MG63 (cell line): Measurements from ENCODE around the gene KRTAP1-3. TPM values are rescaled to one million over a fixed set of nuclear protein-coding genes. Genes with fewer than 3 reads are reported as not detected.

Experiments
- DNase-seq: peaks from one replicate; pipeline ENCODE4 v3.0.0-alpha.2; 2020
- H3K27me3 ChIP-seq: fragments of 250-450 bp; sonication (Bioruptor Pico); 2 replicates; pipeline ENCODE4 v1.5.1; 2020; ENCODE audit warnings: mild to moderate bottlenecking, moderate library complexity
- H3K36me3 ChIP-seq: fragments of 250-450 bp; sonication (Bioruptor Pico); 2 replicates; pipeline ENCODE4 v1.5.1; 2020; ENCODE audit warnings: mild to moderate bottlenecking, moderate library complexity
- H3K4me3 ChIP-seq: fragments of 250-450 bp; sonication (Bioruptor Pico); 2 replicates; pipeline ENCODE4 v1.5.1; 2020; ENCODE audit warnings: mild to moderate bottlenecking, moderate library complexity
- H3K9me3 ChIP-seq: fragments of 250-450 bp; sonication (Bioruptor Pico); 2 replicates; pipeline ENCODE4 v1.5.1; 2020; ENCODE audit warnings: mild to moderate bottlenecking, moderate library complexity
- total RNA-seq: library from RNA; depleted of rRNA; stranded (reverse); fragments of >200 nt; shearing (Covaris generic); gene quantifications from 2 replicates; pipeline ENCODE4 v1.2.3, GENCODE V29; 2014; ENCODE audit warnings: low replicate concordance

KRTAP1-3 gene
- total RNA-seq, 1 experiment from 2014 or later, result not detected

DNA sequence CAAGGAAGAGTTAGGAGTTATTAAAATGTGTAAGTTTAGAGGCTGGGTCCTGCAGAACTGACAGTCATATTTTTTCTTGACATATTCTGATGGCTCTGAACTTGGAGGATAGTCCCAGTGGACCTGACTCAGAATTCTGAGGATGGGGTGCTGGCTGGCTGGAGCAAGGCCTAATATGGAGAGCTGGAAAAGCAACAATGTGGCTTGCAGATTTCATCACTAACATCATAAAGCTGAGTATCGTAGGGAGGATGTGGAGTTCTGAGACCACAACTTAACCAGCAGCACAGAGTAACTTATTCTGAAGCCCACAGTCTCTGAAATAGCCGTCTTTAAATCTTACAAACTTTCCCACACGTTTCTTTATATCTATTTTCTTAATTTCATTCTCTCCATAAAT, 10.0 kb downstream of the KRTAP1-3 start:
- Histone ChIP-seq H3K27me3 (no peaks in the 10 kb centered on the region), H3K9me3 (peaks cover 3% of the 10 kb centered on the region; the same call in 1 of the 2 replicates), H3K4me3 (no peak overlapping the region), H3K36me3 (no peaks in the 10 kb centered on the region)
- DNase-seq, result no peak

DNA sequence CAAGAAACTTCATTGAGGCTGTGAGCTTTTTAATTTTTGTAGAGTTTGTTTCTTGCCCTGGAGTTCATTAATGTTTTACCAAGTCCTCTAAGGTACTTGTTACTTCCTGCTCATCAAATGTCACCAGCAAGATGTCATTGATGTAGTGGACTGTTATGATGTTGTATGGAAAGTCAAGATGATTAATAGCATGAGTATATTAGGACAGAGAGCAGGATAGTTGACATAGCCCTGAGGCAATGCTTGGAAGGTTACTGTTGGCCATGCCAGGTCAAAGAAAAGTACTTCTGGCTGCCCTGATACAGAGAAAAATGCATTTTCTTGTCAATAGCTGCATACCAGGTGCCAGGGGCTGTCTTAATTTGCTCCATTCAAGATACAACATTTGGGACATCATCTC, 14.3 kb downstream of the KRTAP1-3 start:
- Histone ChIP-seq H3K9me3 (peaks cover 3% of the 10 kb centered on the region; the same call in 1 of the 2 replicates), H3K36me3 (no peaks in the 10 kb centered on the region), H3K4me3 (no peak overlapping the region), H3K27me3 (no peaks in the 10 kb centered on the region)
- no peak for DNase-seq

DNA sequence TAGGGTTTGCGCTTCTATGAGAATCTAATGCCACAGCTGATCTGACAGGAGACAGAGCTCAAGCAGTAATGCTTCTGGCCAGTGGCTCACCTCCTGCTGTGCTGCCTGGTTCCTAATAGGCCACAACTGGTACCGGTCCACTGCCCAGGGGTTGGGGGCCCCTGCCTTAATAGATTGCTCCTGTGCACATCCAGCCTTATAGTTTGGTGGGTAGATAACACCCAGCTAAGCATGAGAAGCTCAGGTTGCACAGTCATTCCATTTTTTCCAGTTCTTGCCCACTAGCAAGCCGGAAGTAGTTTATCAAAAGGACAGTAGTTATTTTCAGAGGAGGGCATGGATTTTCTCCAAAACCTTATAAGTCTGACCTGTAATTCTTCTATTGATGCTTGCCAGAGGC, 15.3 kb downstream of the KRTAP1-3 start:
- no peak for DNase-seq
- H3K36me3 ChIP-seq, result no peaks in the 10 kb centered on the region
- no peaks in the 10 kb centered on the region for H3K27me3 ChIP-seq
- H3K4me3 ChIP-seq, result no peak overlapping the region
- peaks cover 3% of the 10 kb centered on the region for H3K9me3 ChIP-seq

DNA sequence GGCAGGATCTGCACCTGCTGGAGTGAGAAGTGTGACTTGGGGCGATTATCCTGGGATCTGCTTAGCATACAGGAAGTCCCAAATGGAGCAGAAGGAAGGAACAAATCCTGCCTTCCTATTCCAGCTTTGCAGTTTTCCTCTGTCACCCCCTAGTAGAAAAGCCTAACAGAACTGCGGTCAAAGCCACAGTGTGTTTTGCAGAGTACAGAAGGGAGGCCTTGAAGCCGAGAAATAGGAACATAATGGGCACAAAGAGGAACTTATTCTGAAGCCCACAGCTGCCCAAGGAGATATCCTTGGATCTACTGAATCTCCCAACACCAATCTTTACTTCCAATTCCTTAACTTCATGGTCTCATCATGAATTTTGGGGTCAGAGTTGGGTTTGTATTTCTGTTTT, 16.1 kb downstream of the KRTAP1-3 start:
- no peak overlapping the region for H3K4me3 ChIP-seq
- no peak for DNase-seq

DNA sequence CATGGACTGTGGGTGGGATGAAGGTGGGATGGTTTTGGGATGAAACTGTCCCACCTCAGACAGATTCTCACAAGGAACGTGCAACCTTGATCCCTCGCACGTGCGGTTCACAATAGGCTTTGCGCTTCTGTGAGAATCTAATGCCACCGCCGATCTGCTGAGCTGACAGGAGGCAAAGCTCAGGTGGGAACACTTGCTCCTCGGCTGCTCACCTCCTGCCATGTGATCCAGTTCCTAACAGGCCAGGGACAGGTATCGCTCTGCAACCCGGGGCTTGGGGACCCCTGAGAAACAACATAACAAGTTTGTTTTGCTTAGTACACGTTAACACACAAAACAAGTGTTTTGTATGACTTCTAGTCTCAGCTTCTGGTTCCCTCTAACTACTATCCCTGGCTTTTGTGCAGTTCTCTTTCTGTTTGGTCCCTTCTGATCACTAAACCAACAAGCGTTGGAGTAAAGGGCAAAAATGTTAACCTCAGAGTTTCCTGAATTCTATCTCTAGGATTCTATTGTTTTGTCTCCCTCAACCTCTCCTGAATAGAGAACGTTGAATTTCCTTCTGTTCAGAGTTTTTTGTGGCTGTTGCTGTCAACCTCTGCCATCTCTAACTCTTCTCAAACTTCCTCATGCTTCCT, 18.0 kb downstream of the KRTAP1-3 start:
- H3K4me3 ChIP-seq, result no peak overlapping the region

More for the DNA sequence above, 16.1 kb downstream of the KRTAP1-3 start:
- peaks cover 3% of the 10 kb centered on the region for H3K9me3 ChIP-seq
- H3K36me3 ChIP-seq, result no peaks in the 10 kb centered on the region
- H3K27me3 ChIP-seq, result no peaks in the 10 kb centered on the region

DNA sequence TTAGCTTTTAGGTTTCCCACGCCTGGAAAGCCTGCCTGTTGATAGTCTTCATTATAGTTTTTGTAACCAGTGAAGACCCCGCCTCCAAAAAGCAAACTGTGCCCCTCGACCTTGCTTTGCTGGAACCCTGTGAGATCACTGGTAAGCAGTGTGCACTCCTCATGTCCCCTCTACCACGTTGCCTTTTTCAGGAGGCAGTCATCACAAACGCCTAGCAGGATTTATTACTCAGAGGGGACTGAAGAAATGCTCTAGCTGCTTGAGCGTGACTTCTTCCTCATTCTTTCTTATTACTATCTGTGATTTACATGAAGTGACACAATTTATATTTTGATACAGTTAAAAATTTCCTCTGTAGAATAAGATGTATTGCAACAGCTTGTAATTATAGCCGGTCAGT, 19.2 kb downstream of the KRTAP1-3 start:
- Histone ChIP-seq H3K9me3 (no peaks in the 10 kb centered on the region; the same call in 1 of the 2 replicates), H3K4me3 (no peak overlapping the region), H3K27me3 (no peaks in the 10 kb centered on the region), H3K36me3 (no peaks in the 10 kb centered on the region)
- DNase-seq, result no peak

More for the DNA sequence above, 18.0 kb downstream of the KRTAP1-3 start:
- DNase-seq, result no peak
- Histone ChIP-seq H3K36me3 (no peaks in the 10 kb centered on the region), H3K27me3 (no peaks in the 10 kb centered on the region), H3K9me3 (no peaks in the 10 kb centered on the region; the same call in 1 of the 2 replicates)

DNA sequence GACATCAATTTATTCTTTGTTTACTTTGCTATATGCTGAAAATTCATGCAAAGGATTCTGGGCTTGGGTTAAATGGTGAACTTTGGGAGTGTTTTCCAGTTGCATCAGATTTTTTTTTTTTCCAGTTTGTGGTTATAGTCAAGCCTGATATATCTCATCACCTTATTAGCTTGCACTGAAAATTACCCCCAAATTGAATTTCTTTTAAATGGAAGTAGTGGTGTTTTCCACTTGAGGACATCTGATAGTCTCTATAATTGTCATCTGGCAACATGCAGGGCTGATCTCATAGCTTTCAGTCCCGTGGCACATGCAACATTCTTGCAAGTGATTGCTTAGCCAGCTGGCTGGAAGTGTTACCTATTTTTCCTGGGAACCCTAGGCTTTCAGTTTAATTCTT, 21.1 kb downstream of the KRTAP1-3 start:
- peak; percentile 47 for DNase-seq
- Histone ChIP-seq H3K9me3 (no peaks in the 10 kb centered on the region; the same call in 1 of the 2 replicates), H3K27me3 (no peaks in the 10 kb centered on the region), H3K36me3 (no peaks in the 10 kb centered on the region), H3K4me3 (no peak overlapping the region)

GRCh38 chr17:41013181-41013580, 21.5 kb downstream of the KRTAP1-3 start:
- DNase-seq, result no peak
- Histone ChIP-seq H3K9me3 (no peaks in the 10 kb centered on the region; the same call in 1 of the 2 replicates), H3K4me3 (no peak overlapping the region), H3K36me3 (no peaks in the 10 kb centered on the region), H3K27me3 (no peaks in the 10 kb centered on the region)

DNA sequence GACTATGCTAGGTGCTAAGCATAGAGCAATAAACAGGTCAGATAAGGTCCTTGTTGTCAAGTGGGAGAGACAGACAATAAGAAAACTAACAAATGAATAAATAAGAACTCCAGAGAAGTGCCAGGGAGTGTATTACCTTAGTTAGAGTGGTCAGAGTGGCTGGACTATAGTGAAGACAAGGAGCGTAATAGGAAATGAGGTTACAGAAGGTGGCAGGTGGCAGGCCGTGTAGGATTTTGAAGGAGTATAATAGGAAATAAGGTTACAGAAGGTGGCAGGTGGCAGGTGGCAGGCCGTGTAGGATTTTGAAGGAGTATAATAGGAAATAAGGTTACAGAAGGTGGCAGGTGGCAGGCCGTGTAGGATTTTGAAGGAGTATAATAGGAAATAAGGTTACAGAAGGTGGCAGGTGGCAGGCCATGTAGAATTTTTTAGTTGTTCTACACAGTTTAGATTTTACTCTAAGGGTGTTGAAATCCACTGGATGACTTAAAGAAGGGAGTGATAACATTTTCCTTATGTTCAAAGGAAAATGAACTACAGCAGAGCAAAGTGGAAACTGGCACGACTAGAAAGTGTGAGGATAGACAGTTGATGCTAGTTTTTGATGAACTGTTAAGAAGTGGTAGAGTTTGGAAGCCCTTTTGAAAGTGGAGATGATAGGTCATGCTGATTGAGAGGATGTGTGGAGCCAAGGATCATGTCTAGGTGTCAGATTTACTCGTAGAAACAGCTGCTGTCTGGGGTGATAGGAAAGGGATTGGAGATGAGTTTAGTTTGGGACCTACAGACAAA, 22.2 kb downstream of the KRTAP1-3 start:
- no peak overlapping the region for H3K4me3 ChIP-seq
- no peaks in the 10 kb centered on the region for H3K27me3 ChIP-seq
- no peak for DNase-seq
- no peaks in the 10 kb centered on the region for H3K36me3 ChIP-seq
- H3K9me3 ChIP-seq, result no peaks in the 10 kb centered on the region; the same call in 1 of the 2 replicates

DNA sequence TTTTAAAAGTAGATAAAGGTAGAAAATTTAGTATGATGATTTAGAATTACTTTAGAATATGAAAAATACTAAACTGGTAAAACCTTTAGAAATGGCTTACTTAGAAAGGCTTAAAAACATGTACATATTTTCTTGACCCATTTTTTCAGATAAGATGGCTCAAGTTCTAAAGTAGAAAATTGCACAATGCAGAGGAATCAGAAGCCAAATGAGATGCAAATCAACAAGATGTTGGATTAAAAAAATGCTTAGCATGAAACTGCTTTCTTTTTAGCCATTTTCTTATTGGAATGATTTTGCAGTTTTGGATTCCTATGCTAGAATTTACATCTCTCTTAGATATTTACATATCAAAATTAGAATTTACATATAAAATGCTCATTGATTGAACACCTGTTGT, 24.2 kb downstream of the KRTAP1-3 start:
- Histone ChIP-seq H3K9me3 (no peaks in the 10 kb centered on the region; the same call in 1 of the 2 replicates), H3K36me3 (no peaks in the 10 kb centered on the region), H3K4me3 (no peak overlapping the region), H3K27me3 (no peaks in the 10 kb centered on the region)
- no peak for DNase-seq

DNA sequence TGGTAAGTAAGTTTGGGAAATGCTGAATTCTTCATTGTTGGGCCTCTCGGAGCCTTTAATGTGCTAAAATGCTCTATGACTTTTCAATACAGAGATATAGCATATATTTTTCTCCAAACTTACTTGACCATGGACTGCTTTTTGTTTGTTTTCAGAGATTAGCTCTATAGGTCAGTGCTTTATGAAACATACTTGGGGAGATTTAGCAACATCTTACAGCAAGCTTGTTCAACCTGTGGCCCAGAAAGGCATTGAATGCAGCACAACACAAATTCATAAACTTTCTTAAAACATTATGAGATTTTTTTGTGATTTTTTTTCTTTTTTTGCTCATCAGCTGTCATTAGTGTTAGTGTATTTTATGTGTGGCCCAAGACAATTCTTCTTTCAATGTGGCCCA, 24.7 kb downstream of the KRTAP1-3 start:
- Histone ChIP-seq H3K27me3 (no peaks in the 10 kb centered on the region), H3K36me3 (no peaks in the 10 kb centered on the region)
- DNase-seq, result no peak

GRCh38 chr17:41009301-41009760, 25.3 kb downstream of the KRTAP1-3 start:
- Histone ChIP-seq H3K36me3 (no peaks in the 10 kb centered on the region), H3K9me3 (no peaks in the 10 kb centered on the region), H3K27me3 (no peaks in the 10 kb centered on the region), H3K4me3 (no peak overlapping the region)
- DNase-seq, result no peak

More for the DNA sequence above, 24.7 kb downstream of the KRTAP1-3 start:
- no peak overlapping the region for H3K4me3 ChIP-seq
- no peaks in the 10 kb centered on the region; the same call in 1 of the 2 replicates for H3K9me3 ChIP-seq

- no peaks in the 10 kb centered on the region for H3K27me3 ChIP-seq
- H3K36me3 ChIP-seq, result no peaks in the 10 kb centered on the region
- no peaks in the 10 kb centered on the region for H3K9me3 ChIP-seq
- no peak within 1 kb of the TSS for H3K4me3 ChIP-seq
- DNase-seq, result no peak
Measured at GRCh38 chr17:41008811-41009210, 25.9 kb downstream of the KRTAP1-3 start, which contains the start of gene KRTAP3-1. Gene KRTAP3-1 (minus strand): TSS chr17:41009128. CDS start chr17:41009074, 54 bp downstream.

DNA sequence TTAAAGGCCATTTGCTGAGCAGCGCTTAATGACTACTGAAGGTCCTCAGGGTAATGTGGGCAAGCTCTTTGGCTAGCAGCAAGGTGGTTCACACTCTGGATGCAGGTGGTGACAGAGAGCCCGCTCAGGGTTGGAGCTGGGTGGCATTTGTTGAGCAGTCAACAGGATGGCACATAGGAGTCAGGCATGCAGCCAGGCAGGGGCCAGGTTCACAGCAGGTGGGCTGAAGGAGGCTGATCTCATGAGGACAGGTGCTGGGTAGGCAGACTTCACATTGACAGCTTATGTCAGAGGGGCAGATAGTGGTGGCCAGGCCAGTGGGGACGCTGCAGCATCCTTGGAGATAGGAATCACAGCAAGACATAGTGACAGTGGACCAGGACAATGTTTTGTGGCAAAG, 30.3 kb downstream of the KRTAP1-3 start:
- no peaks in the 10 kb centered on the region for H3K9me3 ChIP-seq
- H3K27me3 ChIP-seq, result no peaks in the 10 kb centered on the region
- H3K4me3 ChIP-seq, result no peak overlapping the region
- DNase-seq, result no peak
- no peaks in the 10 kb centered on the region for H3K36me3 ChIP-seq

DNA sequence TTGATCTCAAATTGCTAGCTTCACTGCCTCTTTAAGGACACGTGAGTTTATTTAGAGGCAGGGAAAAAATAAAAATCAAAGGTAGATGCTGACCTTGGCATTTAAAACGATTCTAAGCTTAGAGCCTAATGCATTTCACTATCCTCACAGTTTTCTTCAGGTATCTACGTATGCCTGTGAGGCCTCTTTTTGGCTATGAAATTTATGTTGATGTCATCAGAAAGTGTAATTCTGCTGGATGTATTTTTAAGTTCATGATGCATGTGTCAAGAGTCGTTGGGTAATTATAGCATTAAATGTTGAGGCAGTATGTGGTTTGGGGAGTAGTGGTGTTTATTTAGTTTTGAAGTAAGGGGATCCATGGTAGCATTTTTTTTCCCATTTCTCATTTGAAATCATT, 30.7 kb downstream of the KRTAP1-3 start:
- Histone ChIP-seq H3K36me3 (no peaks in the 10 kb centered on the region), H3K4me3 (no peak overlapping the region), H3K27me3 (no peaks in the 10 kb centered on the region), H3K9me3 (no peaks in the 10 kb centered on the region)
- no peak for DNase-seq

DNA sequence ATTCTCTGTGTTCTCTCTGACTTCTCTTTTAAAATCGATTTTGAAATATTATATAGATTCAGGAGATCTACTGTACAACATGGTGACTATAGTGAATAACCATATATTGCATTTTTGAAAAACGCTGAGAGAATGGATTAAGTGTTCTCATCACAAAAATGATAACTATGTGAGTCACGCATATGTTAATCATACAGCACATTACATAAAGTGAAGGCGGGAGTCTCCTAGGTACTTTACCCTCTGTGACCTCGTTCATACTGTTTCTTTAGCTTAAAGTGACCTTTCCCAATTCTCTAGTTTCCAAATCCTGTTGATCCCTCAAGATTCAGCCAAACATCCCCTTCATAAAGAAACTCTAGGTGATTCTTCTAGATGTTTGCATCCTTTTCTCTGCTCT, 31.9 kb downstream of the KRTAP1-3 start:
- Histone ChIP-seq H3K4me3 (no peak overlapping the region), H3K9me3 (no peaks in the 10 kb centered on the region), H3K27me3 (no peaks in the 10 kb centered on the region), H3K36me3 (no peaks in the 10 kb centered on the region)
- no peak for DNase-seq

DNA sequence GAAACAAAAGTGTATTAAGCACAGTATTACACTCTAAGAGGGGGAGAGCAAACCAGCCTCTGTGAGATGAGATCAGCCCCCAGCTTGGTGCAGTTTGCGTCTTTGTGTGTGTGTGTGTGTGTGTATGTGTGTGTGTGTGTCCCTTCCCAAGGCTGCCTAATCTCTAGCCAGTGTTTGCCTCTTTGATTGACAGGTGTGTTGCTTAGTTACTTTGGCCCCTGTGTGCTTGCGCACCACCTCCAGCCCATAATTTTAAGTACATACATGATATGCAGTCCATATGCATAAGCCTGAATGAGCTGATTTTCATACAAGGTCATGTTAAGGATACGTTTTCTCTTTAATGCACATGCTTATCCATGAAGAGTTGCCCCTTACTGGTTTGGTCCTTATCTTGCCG, 32.9 kb downstream of the KRTAP1-3 start:
- H3K4me3 ChIP-seq, result no peak overlapping the region
- no peaks in the 10 kb centered on the region for H3K36me3 ChIP-seq
- DNase-seq, result no peak
- no peaks in the 10 kb centered on the region for H3K27me3 ChIP-seq
- no peaks in the 10 kb centered on the region for H3K9me3 ChIP-seq
